ENCODE measurements around the gene ACAA2. TPM values are rescaled to one million over a fixed set of nuclear protein-coding genes. Genes with fewer than 3 reads are reported as not detected.

Gene ACAA2
- total RNA-seq, 1 experiment from 2014 or later: 33.7 TPM

DNA sequence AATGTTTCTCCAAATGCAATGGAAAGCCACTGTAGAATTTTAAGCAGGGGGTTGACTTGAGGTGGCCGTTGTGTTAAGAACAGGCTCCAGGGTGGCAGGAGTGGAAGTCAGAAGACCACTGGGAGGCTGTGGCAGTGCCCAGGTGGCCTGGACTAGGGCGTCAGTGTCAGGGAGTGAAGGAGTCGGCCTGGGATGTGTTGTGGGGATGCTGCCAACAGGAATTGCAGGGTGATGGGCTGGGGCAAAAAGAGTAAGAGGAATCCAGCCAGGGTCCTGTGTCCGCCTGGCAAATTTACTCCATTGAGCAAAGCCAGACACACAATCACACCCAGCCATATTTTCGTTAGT, 55.1 kb downstream of the ACAA2 start:
- no TSS peak for BruUV-seq (replicated peaks)
- Histone ChIP-seq H4K20me1 (ENCODE audit: insufficient read depth) (no peaks in the 10 kb centered on the region), H3K9me3 (ENCODE audit: insufficient read depth, low read depth) (no peaks in the 10 kb centered on the region), H3K27me3 (ENCODE audit: insufficient read depth, low read depth) (no peaks in the 10 kb centered on the region), H3K4me3 (no peak overlapping the region), H3F3A (ENCODE audit: insufficient read depth, low read depth) (no peaks in the 10 kb centered on the region), H3K9me2 (ENCODE audit: insufficient read depth) (no peaks in the 10 kb centered on the region), H3K36me3 (ENCODE audit: low read depth) (no peaks in the 10 kb centered on the region), H3K27ac (no peak overlapping the region), H3K79me2 (ENCODE audit: low read depth) (no peaks in the 10 kb centered on the region), H3K4me1 (replicated peaks; ENCODE audit: insufficient read depth) (no peaks in the 10 kb centered on the region), H3K4me2 (no peak overlapping the region), H2AFZ (no peak overlapping the region)
- intact Hi-C loops (cut with micrococcal nuclease; ENCODE audit: unreplicated experiment): no loop called here
- ChIA-PET POLR2A (ENCODE audit: unreplicated experiment) (no interaction called here), CTCF (no interaction called here)
- no peak for DNase-seq
- no peak for TF ChIP-seq EZH2 (IDR thresholded peaks at IDR 0.05; ENCODE audit: low read depth)
- TF ChIP-seq, protein P1, sequence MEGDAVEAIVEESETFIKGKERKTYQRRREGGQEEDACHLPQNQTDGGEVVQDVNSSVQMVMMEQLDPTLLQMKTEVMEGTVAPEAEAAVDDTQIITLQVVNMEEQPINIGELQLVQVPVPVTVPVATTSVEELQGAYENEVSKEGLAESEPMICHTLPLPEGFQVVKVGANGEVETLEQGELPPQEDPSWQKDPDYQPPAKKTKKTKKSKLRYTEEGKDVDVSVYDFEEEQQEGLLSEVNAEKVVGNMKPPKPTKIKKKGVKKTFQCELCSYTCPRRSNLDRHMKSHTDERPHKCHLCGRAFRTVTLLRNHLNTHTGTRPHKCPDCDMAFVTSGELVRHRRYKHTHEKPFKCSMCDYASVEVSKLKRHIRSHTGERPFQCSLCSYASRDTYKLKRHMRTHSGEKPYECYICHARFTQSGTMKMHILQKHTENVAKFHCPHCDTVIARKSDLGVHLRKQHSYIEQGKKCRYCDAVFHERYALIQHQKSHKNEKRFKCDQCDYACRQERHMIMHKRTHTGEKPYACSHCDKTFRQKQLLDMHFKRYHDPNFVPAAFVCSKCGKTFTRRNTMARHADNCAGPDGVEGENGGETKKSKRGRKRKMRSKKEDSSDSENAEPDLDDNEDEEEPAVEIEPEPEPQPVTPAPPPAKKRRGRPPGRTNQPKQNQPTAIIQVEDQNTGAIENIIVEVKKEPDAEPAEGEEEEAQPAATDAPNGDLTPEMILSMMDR (conservative IDR thresholded peaks at IDR 0.05): no peak

DNA sequence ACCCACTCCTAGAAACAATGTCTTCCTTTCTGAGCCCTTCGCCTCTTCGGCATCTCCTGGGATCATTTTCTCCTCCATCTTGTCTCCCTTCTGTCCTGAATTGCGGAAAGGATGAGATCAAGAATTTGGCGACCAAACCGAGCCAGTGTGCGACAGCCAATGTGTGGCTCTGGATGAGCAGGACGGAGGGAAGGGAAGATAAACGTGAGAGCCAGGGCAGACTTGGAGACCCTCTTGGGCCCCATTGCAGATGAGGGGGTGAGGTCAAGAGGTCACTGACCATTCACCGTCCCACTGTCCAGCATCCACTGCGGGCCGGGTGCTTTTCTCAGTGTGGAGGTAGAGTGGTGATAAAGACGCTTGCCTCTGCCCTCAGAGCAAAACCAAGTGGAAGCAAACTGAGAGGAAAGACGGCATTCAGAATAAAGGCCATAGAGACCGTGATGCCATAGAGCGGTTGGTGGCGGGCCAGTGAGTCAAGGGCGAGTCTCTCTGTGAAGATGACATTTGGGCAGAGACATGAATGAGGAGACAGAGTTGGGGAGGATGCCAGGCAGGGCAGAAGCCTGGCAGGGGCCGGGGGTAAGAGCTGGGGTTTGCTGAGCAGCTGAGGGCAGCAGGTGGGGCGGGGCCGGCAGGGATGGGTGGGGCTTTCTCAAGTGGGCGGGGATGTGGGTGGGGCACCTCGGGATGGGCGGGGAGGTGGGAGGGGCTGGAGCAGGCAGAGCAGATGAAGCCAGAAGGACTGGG, 55.6 kb downstream of the ACAA2 start:
- no TSS peak for BruUV-seq (replicated peaks)
- intact Hi-C loops (cut with micrococcal nuclease; ENCODE audit: unreplicated experiment): no loop called here
- Histone ChIP-seq H3K27ac (no peak overlapping the region), H2AFZ (no peak overlapping the region), H3K4me1 (replicated peaks; ENCODE audit: insufficient read depth) (no peaks in the 10 kb centered on the region), H3K9me2 (ENCODE audit: insufficient read depth) (no peaks in the 10 kb centered on the region), H3F3A (ENCODE audit: insufficient read depth, low read depth) (no peaks in the 10 kb centered on the region), H3K79me2 (ENCODE audit: low read depth) (no peaks in the 10 kb centered on the region), H4K20me1 (ENCODE audit: insufficient read depth) (no peaks in the 10 kb centered on the region), H3K4me3 (no peak overlapping the region), H3K36me3 (ENCODE audit: low read depth) (no peaks in the 10 kb centered on the region), H3K4me2 (no peak overlapping the region), H3K27me3 (ENCODE audit: insufficient read depth, low read depth) (no peaks in the 10 kb centered on the region), H3K9me3 (ENCODE audit: insufficient read depth, low read depth) (no peaks in the 10 kb centered on the region)
- CTCF ChIA-PET: no interaction called here
- no peak for DNase-seq
- POLR2A ChIA-PET (ENCODE audit: unreplicated experiment): no interaction called here
- no peak for TF ChIP-seq EZH2 (IDR thresholded peaks at IDR 0.05; ENCODE audit: low read depth)

DNA sequence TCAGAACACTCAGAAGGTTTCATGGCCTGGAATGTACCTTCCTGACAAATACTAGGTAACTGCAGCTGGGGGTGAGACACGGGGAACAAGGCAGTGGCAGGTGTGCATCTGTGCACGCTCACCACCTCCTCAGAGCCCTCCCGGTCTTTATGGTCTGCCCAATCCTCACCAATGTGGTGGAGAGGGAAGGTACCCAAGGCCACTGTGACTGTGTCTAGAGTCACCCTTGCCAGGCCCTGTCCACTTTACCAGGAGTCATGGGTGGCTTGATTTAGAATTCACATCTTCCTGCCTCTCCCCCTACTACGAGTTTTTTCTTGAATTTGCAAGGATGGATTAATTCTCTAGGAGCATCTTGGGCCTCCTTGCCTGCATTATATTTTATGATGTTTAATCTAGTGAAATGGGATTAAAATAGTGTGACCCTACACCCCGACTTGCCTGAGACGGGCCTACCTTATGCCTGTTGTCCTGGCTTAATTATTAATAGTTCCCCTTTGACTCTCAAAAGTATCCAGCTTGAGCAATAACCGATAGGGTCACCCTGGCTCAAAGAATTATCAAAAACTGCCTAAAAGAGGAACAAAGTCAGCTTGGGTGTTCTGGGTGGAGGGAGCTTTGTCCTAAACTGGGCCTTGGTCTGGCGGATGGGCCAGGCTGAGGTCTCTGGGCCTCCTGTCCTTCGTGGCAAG, 56.5 kb downstream of the ACAA2 start:
- ChIA-PET CTCF (no interaction called here), POLR2A (ENCODE audit: unreplicated experiment) (no interaction called here)
- Histone ChIP-seq H3K27me3 (ENCODE audit: insufficient read depth, low read depth) (no peaks in the 10 kb centered on the region), H3K9me3 (ENCODE audit: insufficient read depth, low read depth) (no peaks in the 10 kb centered on the region), H3K27ac (no peak overlapping the region), H3K36me3 (ENCODE audit: low read depth) (no peaks in the 10 kb centered on the region), H3F3A (ENCODE audit: insufficient read depth, low read depth) (no peaks in the 10 kb centered on the region), H3K9me2 (ENCODE audit: insufficient read depth) (no peaks in the 10 kb centered on the region), H2AFZ (no peak overlapping the region), H4K20me1 (ENCODE audit: insufficient read depth) (no peaks in the 10 kb centered on the region), H3K4me2 (no peak overlapping the region), H3K79me2 (ENCODE audit: low read depth) (no peaks in the 10 kb centered on the region), H3K4me1 (replicated peaks; ENCODE audit: insufficient read depth) (no peaks in the 10 kb centered on the region), H3K4me3 (no peak overlapping the region)
- no TSS peak for BruUV-seq (replicated peaks)
- no peak for DNase-seq
- intact Hi-C loops (cut with micrococcal nuclease; ENCODE audit: unreplicated experiment): no loop called here
- TF ChIP-seq, protein P1 (conservative IDR thresholded peaks at IDR 0.05): no peak
- TF ChIP-seq EZH2 (IDR thresholded peaks at IDR 0.05; ENCODE audit: low read depth): no peak

All from PC-9 (cell line).